H54 (cell line): Measurements from ENCODE around the gene ARPP19.
"Not testable (repeated sequence)": the region's sequence is repeated elsewhere in the genome, so short reads cannot be mapped to it uniquely, and the experiment has no call there.

ENCODE experiments used
- DNase-seq: peaks from one replicate; pipeline ENCODE4 v3.0.0; 2011; ENCODE audit warnings: low spot score, mixed read lengths; ENCODE audit not compliant: insufficient read length
- FAIRE-seq: peaks from 3 replicates; lab custom pipeline; 2011; peaks lifted over from hg19 to GRCh38; lab: Jason Lieb, UNC
- POLR2A ChIP-seq: IDR thresholded peaks from 2 replicates; pipeline ENCODE4 v1.6.1; 2011; ENCODE audit warnings: low read depth, mild to moderate bottlenecking, low read length

The ARPP19 gene

DNA sequence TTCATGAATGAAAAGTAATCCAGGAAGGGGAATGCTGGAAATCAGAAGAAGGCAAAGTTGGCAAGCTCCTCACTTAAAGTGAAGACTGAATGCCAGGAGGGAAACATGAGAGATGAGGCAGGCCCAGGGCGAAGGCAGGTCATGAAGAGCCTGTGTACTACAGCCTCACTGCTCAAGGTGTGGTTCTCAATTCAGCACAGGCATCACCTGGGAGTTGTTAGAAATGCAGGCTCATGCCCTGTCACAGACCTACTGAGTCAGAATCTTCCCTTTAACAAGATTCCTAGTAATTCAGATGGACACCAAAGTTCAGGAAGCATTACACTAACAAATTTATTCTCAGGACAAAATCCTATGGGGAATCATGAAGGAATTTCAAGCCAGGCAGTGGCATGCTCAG, 54.3 kb downstream of the ARPP19 start:
- TF ChIP-seq POLR2A = no peak
- no peak for DNase-seq
- no peak for FAIRE-seq

DNA sequence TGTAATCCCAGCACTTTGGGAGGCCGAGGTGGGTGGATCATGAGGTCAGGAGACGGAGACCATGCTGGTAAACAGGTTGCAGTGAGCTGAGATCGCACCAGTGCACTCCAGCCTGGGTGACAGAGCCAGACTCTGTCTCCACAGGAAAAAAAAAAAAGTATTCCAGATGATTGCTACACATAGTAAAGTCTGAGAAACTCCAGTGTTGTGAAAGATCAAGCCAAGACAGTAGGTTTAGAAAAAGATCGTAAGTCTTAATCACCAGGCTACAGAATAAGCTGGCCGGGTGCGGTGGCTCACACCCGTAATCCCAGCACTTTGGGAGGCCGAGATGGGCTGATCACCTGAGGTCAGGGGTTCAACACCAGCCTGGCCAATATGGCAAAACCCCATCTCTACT, 56.0 kb downstream of the ARPP19 start:
- not testable (repeated sequence) for DNase-seq, FAIRE-seq

- no peak for DNase-seq
- TF ChIP-seq POLR2A = no peak
- FAIRE-seq = no peak
Measured at GRCh38 chr15:52511084-52511483, 57.7 kb downstream of the ARPP19 start.

DNA sequence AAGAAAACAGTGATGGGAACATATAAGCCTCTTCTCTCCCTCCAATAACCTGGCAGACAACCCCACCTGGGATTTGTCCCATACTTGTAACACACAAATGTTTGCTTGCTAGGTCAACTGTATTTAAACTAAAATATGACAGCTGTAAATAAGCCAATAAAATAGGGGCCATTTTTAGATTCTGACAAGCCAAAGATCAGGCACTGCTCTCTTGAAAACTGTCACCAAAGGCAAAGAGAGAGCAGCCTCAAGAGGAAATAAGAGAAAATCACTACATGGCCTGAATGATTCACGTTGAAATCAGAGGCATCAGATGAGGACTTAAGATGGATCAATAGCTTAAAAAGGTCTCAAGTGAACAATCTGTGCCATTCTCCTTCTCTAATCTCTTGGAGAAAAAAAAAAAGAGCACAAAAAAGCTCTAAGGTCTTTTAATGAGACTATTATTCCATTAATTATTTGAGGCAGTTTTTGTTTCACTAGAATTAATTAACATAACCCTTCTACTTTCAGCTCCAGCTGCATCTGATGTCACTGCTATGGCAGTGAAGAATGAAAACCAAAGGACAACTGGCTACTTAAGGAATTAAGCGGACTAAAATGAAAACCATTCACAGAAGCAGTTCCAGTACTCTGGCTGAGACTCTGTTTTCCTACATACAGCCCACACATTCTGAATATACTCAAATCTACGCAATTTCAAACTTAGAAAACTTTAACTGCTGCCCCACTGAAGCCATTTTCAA, 59.2 kb downstream of the ARPP19 start:
- DNase-seq (no peak), FAIRE-seq (no peak)
- TF ChIP-seq POLR2A = no peak

DNA sequence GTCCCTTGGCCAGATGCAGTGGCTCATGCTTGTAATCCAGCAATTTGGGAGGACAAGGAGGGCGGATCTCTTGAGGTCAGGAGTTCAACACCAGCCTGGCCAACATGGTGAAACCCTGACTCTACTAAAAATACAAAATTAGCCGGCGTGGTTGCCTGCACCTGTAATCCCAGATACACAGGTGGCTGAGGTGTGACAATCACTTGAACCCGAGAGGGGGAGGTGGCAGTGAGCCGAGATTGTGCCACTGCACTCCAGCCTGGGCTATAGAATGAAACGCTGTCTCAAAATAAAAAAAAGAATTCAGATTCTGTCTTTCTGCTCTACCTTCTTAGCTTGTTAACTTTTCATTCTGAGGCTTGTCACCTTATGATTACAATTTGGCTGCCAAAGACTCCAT, 62.3 kb downstream of the ARPP19 start:
- no peak for FAIRE-seq
- TF ChIP-seq POLR2A = no peak

DNA sequence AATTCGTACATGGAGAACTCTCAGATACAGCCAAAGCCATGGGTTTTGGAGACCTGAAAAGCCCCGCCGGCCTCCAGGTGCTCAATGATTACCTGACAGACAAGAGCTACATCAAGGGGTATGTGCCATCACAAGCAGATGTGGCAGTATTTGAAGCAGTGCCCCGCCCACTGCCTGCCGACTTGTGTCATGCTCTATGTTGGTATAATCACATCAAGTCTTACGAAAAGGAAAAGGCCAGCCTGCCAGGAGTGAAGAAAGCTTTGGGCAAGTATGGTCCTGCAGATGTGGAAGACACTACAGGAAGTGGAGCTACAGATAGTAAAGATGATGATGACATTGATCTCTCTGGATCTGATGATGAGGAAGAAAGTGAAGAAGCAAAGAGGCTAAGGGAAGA, 63.7 kb downstream of the ARPP19 start:
- FAIRE-seq = no peak
- DNase-seq = no peak

More for the DNA sequence above, 62.3 kb downstream of the ARPP19 start:
- no peak for DNase-seq

GRCh38 chr15:52503788-52504496, 64.9 kb downstream of the ARPP19 start:
- FAIRE-seq = no peak
- TF ChIP-seq POLR2A = no peak

More for the DNA sequence above, 63.7 kb downstream of the ARPP19 start:
- no peak for TF ChIP-seq POLR2A

DNA sequence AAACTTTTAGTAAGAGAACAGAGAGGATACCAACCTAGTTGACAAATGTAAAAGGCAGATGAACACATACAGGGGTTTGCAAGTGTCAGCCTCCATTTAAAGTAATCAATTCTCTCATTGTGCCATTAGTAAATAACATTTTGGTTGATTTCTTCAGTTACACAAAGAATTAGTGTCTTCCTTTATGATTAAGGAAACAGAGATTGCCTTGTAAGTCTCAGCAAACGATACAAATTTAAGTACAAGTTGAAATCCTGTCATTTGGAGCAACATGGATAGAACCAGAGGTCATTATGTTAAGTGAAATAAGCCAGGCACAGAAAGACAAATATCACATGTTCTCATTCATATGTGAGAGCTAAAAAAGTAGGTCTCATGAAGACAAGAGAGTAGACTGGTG, 66.2 kb downstream of the ARPP19 start:
- no peak for FAIRE-seq
- TF ChIP-seq POLR2A = no peak
- no peak for DNase-seq

More at GRCh38 chr15:52503788-52504496, 64.9 kb downstream of the ARPP19 start:
- no peak for DNase-seq

DNA sequence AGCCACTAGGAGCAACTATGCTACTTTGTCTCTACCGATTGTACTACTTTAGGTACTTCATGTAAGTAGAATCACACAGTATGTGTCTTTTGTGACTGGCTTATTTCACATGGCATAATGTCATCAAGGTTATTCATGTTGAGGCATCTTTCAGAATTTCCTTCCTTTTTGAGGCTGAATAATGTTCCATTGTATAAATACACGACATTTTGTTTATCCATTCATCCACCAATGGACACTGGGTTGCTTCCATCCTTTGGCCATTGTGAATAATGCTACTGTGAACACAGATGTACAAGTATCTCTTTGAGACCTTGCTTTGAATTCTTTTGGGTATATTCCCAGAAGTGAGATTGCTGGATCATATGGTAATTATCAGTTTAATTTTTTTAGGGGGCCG, 69.3 kb downstream of the ARPP19 start:
- DNase-seq (no peak), FAIRE-seq (no peak)
- TF ChIP-seq POLR2A = no peak

GRCh38 chr15:52498706-52499105, 70.1 kb downstream of the ARPP19 start:
- TF ChIP-seq POLR2A = no peak
- no peak for FAIRE-seq
- DNase-seq = no peak
